Hematopoietic multipotent progenitor cell treated with erythropoietin and hydrocortisone succinate and interleukin-3 and kit ligand, for 4 days (in vitro differentiated cells): ENCODE measurements around the gene PNMA1.

Experiments used
- DNase-seq: peaks from one replicate; pipeline ENCODE4 v3.0.0-alpha.2; 2015

Gene PNMA1

DNA sequence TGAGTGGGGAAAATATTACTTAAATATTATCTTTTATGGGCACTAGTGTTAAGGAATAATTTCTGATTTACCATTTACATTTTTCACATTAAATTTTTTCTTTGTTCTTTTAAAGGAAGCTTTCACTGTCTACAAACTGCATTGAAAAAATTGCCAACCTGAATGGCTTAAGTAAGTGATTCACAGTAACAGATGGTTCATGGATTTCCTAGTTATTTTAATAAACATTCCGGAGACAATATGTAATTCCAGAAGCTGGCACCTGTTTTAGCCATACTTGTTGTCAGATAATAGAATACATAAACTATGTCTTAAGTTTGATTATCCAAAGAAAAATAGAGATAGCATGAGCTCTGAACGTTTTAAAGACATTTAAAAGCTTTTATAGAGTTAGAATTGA, 52.3 kb downstream of the PNMA1 start:
- DNase-seq: no peak
